GM21526 (cell line): ENCODE results near the gene ASMTL.
"Not testable (repeated sequence)": the region's sequence is repeated elsewhere in the genome, so short reads cannot be mapped to it uniquely, and the experiment has no call there.

ENCODE experiments used
- ATAC-seq: cut with Tn5 transposase; IDR thresholded peaks from one replicate; pipeline ENCODE4 v1.9.1; 2021; ENCODE audit warnings: moderate library complexity; ENCODE audit not compliant: unreplicated experiment, low FRiP score

The ASMTL gene

DNA sequence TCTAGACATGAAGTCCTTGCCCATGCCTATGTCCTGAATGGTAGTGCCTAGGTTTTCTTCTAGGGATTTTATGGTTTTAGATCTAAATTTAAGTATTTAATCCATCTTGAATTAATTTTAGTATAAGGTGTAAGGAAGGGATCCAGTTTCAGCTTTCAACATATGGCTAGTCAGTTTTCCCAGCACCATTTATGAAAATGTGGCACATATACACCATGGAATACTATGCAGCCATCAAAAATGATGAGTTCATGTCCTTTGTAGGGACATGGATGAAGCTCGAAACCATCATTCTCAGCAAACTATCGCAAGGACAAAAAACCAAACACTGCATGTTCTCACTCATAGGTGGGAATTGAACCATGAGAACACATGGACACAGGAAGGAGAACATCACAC, 29.8 kb upstream of the ASMTL start:
- not testable (repeated sequence) for ATAC-seq

DNA sequence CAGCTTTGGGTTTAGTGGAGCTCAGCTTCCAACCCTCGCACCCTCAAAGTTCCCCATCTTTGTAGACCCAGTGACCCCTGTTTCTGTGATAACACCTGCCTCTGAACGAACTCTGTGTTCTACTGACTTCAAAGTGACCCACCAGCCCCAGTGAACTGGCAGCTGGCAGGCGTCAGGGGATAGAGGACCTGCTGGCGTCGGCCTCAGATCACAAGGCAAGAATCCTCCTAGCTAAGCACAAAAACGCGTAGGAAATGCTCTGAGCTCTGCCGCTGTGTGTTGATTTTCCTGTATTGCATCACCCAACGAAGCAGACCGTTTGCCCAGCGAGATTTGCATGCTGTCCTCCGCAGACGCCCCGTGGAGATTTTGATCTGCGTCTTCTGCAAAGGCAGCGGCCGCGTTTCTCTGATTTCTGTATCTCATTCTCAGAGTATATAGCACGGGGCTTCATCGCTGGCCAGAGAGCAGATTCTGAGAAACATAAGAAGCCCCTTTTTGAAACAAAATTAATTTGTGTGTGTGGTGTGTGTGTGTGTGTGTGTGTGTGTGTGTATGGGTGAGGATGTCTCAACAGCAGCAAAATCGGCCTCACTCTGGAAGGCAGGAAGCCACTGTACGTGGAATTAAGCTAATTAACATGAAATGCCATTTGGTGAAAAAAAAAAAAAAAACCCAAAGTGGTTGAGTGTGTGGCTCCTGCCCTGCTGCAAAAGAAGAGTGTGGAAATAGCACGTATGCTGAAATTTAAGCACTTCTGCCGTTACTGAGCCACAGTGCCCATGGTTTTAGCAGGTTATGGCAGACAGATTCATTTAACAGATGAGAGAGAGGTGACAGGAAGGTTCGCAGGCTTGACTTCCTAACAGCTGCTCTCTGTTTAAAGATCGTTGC, 29.2 kb upstream of the ASMTL start:
- ATAC-seq: peak; percentile 50

DNA sequence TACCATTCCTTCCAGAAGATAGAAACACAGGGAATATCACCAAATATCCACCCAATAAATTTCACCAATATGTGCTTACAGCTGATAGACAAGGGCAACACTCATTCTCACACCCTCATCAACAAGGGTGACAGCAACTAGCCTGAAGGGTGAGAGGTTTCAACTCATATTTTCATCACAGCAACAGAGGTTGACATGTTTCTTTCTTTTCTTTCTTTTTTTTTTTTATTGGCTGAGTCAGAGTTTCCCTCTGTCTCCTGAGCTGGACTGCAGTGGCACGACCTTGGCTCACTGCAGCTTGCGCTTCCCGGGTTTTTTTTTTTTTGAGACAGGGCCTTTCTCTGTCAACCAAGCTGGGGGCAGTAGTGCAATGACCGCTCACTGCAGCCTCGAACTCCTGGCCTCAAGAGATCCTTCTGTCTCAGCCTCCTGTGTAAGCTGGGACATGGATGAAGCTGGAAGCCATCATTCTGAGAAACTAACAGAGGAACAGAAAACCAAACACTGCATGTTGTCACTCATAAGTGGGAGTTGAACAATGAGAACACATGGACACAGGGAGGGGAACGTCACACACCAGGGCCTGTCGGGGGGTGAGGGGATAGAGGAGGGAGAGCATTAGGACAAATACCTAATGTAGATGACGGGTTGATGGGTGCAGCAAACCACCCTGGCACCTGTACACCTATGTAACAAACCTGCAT, 27.5 kb upstream of the ASMTL start:
- no peak for ATAC-seq

DNA sequence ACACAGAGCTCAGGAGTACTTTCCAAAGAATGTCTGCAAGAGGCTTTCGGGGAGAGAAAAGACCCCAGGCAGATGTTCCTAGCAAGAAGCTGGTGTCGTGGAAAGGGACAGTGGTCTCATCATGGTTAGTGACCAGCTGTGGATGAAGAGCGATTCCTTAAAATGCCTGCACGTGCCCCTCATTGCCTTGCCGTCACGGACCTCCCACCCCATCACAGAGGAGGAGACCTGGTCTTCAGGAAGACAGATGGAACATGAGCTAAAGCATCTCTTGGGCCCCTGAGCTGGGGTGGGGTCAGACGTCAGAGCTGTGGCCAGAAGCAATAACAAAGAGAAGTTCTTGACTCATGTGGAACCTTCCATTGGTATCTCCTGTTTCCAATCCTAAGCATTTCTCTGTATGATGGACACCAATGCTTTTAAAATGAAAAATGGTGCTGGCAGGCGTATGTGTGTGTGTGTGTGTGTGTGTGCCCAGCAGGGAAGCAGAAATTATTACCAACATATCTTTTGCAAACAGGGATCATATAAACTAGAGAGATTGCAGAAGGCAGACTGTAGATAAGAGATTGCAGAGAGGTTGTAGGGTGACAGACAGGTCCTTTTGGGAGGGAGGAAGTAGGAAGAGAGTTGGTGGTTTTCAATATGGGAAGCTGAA, 25.2 kb upstream of the ASMTL start:
- no peak for ATAC-seq

DNA sequence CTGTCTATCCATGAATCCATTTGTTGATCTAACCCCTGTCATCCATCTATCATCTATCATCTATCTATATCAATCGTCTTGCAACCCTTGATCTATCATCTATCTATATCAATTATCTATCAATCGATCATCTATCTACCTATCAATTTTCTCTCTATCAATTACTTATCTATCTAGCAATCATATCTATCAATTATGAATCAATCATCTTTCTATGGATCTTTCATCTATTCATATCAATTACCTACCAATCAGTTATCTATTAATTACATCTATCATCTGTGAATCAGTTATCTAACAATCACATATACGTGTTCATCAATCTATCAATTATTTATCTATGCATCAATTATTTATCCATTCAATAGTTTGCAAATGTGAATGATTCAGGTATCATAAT, 24.5 kb upstream of the ASMTL start:
- no peak for ATAC-seq

DNA sequence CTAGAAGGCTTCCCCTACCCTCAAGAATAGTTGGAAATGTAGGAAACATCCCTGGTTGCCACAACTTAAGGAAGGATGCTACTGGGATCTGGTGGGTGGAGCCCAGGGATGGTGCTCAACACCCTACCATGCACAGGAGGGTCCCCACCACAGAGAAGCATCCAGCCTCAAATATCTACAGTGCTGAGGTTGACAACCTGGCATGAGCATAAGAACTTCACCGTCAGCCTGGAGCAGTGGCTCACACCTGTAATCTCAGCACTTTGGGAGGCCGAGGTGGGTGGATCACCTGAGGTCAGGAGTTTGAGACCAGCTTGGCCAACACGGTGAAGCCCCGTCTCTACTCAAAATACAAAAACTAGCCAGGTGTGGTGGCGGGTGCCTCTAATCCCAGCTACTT, 24.0 kb upstream of the ASMTL start:
- no peak for ATAC-seq

DNA sequence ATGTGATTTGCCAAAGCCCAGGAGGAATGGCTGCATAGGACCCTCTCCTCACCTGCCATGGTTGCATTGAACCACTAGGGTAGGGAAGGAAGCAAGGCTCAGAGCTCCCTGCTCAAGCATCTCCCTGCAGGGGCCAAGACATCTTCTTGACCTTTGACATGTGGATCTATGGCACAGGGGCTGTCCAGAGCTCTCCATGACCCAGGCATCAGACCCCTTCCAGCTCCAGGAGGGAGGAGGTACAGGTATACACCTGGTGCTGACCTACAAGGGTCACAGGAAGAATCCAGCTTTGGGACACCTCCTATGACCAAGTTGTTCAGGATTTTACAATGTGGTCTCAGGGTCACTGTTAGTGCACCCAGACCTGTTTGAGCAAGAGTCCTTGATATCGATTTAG, 23.2 kb upstream of the ASMTL start:
- ATAC-seq: no peak

DNA sequence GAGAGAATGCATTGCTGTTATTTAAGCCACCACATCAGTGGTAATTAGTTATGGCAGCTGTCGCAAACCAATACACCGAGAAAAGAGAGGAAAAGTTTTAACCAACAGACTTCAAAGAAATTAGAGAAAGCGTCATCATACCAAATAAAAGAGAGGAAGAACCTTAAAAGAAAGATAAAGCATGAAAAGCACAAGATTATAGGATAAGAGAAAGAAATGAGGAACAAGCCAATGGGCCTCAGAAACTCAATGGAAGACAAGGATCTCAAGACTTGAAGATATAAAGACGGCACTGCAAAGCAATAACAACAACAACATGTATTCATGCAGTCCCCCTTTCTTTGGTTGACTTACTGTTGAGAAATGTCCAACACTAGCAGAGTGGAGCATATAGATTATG, 22.8 kb upstream of the ASMTL start:
- no peak for ATAC-seq

DNA sequence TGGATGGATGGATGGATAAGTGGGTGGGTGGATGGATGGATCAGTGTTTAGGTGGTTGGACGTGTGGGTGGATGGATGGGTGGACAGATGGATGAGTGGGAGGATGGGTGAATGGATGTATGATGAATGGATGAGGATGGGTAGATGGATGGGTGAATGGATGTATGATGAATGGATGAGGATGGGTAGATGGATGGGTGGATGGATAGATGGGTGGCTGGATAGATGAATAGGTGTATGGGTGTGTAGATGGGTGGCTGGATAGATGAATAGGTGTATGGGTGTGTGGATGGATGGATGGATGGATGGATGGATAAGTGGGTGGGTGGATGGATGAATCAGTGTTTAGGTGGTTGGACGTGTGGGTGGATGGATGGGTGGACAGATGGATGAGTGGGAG, 21.9 kb upstream of the ASMTL start:
- ATAC-seq: not testable (repeated sequence)

DNA sequence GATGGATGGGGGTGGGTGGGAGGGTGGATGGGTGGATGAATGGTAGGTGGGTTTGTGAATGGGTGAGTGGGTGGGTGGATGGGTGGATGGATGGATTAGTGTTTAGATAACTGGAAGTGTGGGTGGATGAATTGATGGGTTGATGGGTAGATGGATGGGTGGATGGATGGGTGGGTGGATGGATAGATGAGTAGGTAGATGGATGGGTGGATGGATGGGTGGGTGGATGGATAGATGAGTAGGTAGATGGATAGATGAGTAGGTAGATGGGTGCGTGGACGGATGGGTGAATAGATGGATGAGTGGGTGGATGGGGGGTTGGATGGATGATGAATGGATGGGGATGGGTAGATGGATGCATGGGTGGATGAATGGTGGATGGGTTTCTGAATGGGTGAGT, 20.3 kb upstream of the ASMTL start:
- ATAC-seq: no peak

DNA sequence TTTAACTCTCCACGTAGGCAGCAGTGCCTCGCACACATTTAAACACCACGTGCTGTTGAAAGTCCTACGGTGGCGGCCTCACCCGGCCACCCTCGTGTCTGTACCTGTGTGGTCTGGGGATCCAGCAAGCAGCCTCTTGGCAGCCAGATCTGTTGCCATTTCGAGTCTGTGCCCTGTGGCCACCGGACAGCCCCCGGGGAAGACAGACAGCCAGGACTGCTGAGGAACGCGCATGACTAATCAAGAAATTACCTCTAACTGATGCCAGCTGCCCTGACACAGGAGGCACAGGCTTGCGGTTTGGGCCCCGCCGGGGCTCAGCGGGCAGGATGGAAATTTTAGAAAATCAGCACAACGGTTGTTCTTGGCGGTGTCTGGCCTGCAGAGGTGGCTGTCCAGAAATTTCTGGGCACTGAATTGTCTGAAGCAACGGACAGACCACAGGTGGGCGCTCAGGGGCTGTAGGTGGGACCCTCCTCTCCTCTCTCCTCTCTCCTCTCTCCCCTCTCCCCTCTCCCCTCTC, 15.6 kb upstream of the ASMTL start:
- peak; percentile 39 for ATAC-seq

DNA sequence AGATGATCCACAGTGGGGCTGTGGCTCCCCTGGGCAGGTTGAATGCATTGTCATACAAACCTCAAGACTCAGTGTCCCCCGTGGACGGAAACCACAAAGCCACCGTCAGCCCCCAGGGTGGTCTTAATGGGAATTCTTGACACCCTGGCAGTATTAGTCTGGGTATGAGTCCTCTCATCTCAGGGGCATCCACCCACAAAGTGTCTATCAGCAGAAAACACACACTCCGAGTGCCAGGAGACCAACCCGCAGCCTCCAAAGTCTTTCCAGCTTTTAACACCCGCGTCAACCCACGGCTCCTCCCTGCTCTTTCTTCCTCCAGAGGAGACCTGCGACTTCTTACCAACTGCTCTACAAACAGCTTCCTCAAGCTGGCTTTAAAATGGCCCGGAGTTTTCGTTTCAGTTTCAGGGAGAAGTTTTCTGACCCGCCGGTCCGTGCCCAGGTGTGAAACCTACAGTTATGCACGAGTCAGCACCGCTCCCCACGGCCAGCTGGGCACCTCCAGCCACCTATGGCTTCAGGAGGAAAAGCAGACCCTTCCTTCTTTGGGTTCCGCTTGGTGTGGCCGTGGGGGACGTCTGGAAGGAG, 14.4 kb upstream of the ASMTL start:
- peak; percentile 37 for ATAC-seq

DNA sequence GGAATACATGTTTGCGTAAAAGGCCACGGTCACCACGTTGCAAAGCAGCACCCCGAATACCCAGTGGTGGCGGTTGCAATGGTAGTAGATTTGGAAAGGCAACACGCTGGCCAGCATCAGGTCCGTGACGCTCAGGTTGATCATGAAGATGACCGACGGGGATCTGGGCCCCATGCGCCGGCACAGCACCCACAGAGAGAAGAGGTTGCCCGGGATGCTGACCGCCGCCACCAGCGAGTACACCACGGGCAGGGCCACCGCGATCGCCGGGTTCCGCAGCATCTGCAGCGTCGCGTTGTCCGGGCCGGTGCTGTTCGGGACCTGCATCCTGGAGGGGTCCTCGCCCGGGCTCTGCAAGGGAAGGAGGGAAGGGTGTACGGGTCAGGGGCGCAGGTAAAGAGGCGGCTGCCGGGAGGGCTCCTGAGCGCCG, 13.5 kb upstream of the ASMTL start:
- ATAC-seq: no peak

DNA sequence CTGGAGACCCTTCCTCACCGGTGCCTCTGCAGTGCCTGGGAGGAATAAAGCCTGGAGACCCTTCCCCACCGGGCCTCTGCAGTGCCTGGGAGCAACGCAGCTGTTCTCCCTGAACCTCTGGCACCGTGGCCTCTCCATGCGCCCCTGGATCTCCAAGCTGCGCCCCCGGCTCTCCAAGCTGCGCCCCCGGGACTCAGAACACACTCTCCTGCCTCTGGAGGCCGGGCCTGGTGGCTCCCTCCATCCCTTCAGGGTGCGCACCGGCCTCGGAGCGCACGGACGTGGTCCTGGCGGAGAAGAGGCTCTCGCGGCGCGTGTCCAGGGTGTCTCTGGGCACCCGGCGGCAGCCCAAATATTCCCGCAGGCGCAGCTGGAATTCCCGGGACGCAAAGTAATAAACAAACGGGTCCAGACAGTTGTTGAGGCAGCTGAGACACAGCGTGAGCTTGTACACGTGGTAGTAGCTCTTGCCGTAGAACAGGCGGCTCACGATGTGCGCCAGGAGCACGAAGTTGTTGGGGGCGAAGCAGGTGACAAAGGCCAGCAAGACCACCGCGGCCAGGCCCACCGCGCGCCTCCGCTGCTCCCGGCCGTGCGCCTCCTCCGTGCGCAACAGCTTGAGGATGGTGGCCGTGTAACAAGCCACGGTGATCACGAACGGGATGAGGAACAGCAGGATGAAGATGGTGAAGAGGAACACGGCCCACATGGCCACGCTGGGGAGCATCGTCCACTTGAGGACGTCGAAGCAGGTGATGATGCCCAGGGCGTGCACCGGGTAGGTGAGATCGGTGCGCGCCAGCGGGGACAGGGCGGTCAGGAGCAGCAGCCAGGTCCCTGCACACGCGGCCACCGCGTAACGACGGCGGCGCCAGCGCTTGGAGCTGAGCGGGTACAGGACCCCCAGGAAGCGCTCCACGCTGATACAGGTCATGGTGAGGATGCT, 12.8 kb upstream of the ASMTL start:
- ATAC-seq: no peak

DNA sequence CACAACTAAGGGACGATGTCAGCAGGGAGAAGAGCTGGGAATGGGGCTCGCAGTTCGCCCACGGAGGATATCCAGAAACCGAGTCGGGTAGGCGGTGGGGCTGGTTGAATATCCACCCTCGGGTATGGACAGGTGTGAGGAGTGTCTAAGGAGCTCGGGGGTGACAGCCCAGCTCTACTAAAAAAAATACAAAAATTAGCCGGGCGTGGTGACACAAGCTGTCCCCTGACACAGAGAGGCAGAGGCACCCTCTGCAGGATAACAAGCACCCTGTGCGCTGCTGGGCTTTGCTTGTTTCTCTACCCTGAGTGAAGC, 12.2 kb upstream of the ASMTL start:
- ATAC-seq: no peak

DNA sequence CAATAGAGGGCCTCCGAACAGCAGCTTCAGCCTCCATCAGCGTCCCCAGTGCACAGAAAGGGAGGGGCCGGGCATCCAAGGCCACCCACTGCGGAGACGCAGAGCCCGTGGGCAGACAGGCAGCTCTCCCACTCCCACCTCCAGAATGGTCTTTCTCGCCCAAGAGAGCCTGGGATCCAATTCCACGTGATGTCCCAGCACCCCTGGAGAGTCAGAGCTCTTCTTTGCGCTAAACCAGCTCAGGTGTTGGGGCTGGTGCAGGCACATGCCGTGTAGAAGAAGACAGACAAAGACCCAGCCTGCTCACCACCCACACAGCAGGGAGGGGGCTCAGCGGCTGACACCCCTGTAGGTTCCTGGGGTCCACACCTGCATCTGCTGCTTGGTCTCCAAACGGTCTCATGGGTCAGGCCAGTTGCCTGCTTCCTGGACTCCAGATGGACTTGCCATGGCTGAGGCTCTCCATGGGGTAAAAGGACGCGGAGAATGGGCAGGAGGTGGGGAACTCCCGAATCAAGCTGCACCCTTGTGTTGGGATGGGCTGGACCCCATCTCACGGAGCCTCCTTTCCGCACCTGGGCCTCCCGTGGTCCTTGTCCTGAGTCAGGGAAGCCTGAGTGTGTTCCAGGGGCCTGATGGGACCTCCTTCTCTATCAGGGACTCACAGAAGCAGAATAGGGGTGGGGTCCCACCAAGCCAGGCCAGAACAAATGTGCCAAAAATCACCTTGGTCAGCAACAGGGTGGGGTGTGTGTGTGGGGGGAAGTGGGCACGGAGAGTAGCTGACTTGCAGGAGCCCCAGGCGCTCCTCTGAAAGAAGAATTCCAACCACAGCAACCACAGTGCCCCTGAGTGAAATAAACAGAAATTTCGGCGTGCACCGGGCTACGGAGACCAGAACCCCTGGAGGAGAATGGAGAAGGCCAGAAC, 11.6 kb upstream of the ASMTL start:
- no peak for ATAC-seq

DNA sequence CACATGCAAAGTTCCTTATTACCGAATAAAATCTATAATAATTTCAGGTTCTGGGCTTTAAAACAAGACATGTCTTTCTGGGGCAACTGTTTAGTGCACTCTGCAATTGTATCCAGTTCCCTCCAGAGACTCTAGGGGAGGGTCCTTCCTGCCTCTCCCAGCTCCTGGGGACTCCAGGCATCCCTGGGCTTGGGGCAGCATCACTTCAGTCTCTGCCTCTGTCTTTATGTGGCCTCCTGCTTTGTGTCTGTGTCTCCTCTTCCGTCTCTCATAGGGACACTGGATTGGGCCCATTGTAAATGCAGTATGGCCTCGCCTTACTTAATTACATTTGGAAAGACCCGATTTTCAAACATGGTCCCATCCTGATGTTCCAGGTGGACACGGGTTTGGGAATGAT, 10.9 kb upstream of the ASMTL start:
- ATAC-seq: no peak

DNA sequence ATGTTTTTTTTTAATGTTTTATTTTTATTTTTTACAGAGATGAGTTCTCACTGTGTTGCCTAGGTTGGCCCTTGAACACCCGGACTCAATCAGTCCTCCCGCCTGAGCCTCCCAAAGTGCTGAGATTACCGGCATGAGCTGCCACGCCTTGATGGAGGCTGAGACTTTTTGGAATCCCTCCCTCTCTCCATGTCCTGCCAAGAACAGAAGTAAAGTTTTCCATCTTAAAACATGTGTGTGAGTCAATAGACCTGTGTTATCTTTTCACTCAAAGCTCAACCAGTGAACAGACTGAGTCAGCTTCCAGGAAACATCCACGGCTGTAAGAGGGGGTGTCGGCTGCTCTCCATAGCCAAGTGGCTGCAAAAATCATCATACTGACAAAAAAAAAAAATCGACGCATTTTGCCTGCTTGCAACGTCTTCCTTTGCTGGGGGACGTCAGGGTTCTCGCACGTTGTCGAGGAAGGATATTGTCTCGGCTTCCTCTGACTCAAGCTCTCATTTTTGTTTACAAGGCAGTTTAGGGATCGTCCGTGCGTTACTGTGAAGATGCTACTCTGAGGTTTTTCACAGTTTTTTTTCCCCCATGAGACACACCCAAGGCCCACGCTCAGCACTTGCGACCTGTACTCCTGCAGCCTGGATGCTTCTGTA, 10.0 kb upstream of the ASMTL start:
- ATAC-seq: no peak
